Activated naive CD8-positive, alpha-beta T cell treated with anti-CD3 and anti-CD28 coated beads, Interleukin-2, amount 50 U/mL, for 24 hours (primary cell): Measurements from ENCODE around the gene NDUFB2.
"Not testable (repeated sequence)": the region's sequence is repeated elsewhere in the genome, so short reads cannot be mapped to it uniquely, and the experiment has no call there.

Experiments used
- ATAC-seq: fragments of 150-1000 bp; cut with Tn5 transposase; one replicate; pipeline ENCODE4 v1.10.0; 2021
- DNase-seq: peaks from one replicate; pipeline ENCODE4 v3.0.0; 2021
- H3K27ac Mint-ChIP-seq: one replicate; pipeline ENCODE4 v1.8.0; 2021; ENCODE audit warnings: mild to moderate bottlenecking, mixed read lengths
- H3K27me3 Mint-ChIP-seq: one replicate; pipeline ENCODE4 v1.8.0; 2021; ENCODE audit warnings: mixed read lengths
- H3K36me3 Mint-ChIP-seq: one replicate; pipeline ENCODE4 v1.8.0; 2021; ENCODE audit warnings: low read depth, mixed read lengths
- H3K4me1 Mint-ChIP-seq: one replicate; pipeline ENCODE4 v1.8.0; 2021; ENCODE audit warnings: mixed read lengths
- H3K4me3 Mint-ChIP-seq: one replicate; pipeline ENCODE4 v1.8.0; 2021; ENCODE audit warnings: mild to moderate bottlenecking, moderate library complexity, mixed read lengths
- H3K9me3 Mint-ChIP-seq: one replicate; pipeline ENCODE4 v1.8.0; 2021; ENCODE audit warnings: mixed read lengths

Gene NDUFB2

GRCh38 chr7:140696680-140697446 is at the start of gene NDUFB2:
Gene NDUFB2, plus strand, starts transcription at chr7:140696708. Its CDS starts 37 bp downstream, at chr7:140696745.
- Mint-ChIP-seq H3K36me3 (peaks cover 17% of the 10 kb centered on the region), H3K4me1 (peaks cover 46% of the 10 kb centered on the region), H3K27me3 (no peaks in the 10 kb centered on the region), H3K9me3 (no peaks in the 10 kb centered on the region), H3K27ac (peak within 1 kb of the TSS; percentile 99), H3K4me3 (peak within 1 kb of the TSS; percentile 99)
- ATAC-seq (peak; percentile 90), DNase-seq (peak; percentile 75)

DNA sequence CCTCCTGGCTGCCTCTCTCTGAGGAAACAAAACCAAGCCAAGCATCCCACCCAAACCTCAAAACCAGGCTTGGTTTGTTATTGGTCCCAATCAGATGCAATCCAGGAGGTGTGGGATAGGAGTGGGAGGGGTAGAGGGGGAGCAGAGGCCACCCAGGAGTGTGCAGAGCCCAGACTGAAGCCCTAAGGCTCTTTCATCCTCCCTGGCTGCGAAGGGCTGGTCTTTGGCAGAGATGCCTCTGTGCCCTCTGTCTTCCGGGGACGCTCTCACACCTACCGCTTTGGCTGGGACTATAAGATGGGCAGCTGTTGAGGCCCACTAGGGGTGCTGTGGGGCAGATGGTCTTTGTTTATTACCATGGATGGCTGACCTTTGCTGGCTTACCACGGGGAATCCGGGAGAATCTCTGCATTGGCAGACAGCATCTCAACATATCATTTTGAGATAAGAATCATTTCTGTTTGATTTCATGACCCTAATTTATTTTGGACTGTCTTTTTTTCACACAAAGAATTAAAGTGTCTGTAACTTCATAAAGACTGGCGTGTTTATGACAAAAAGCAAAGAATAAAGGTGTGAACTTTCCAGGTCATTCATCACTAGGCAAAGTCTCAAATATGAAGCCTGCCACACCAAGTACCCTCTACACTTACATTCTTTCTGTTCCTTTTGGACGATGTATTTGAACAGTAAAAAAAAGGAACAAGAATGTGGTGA is 49.4 kb upstream of the NDUFB2 start:
- peak; percentile 36 for DNase-seq
- peak; percentile 85 for ATAC-seq
- Mint-ChIP-seq H3K27ac (no peak overlapping the region), H3K27me3 (peaks cover 25% of the 10 kb centered on the region), H3K4me3 (no peak overlapping the region), H3K4me1 (peaks cover 7% of the 10 kb centered on the region), H3K36me3 (no peaks in the 10 kb centered on the region), H3K9me3 (no peaks in the 10 kb centered on the region)

- DNase-seq = no peak
- ATAC-seq = no peak
- H3K27ac Mint-ChIP-seq = no peak overlapping the region
- no peaks in the 10 kb centered on the region for H3K9me3 Mint-ChIP-seq
- peaks cover 9% of the 10 kb centered on the region for H3K27me3 Mint-ChIP-seq
- no peaks in the 10 kb centered on the region for H3K36me3 Mint-ChIP-seq
- H3K4me3 Mint-ChIP-seq = no peak overlapping the region
- peaks cover 9% of the 10 kb centered on the region for H3K4me1 Mint-ChIP-seq
Observed at GRCh38 chr7:140649556-140650205, 46.8 kb upstream of the NDUFB2 start.

GRCh38 chr7:140650367-140650766 is 46.1 kb upstream of the NDUFB2 start:
- H3K27me3 Mint-ChIP-seq = peaks cover 3% of the 10 kb centered on the region
- no peak overlapping the region for H3K27ac Mint-ChIP-seq
- H3K9me3 Mint-ChIP-seq = no peaks in the 10 kb centered on the region
- H3K36me3 Mint-ChIP-seq = no peaks in the 10 kb centered on the region
- no peak for ATAC-seq
- no peak for DNase-seq
- no peak overlapping the region for H3K4me3 Mint-ChIP-seq
- peaks cover 9% of the 10 kb centered on the region for H3K4me1 Mint-ChIP-seq

DNA sequence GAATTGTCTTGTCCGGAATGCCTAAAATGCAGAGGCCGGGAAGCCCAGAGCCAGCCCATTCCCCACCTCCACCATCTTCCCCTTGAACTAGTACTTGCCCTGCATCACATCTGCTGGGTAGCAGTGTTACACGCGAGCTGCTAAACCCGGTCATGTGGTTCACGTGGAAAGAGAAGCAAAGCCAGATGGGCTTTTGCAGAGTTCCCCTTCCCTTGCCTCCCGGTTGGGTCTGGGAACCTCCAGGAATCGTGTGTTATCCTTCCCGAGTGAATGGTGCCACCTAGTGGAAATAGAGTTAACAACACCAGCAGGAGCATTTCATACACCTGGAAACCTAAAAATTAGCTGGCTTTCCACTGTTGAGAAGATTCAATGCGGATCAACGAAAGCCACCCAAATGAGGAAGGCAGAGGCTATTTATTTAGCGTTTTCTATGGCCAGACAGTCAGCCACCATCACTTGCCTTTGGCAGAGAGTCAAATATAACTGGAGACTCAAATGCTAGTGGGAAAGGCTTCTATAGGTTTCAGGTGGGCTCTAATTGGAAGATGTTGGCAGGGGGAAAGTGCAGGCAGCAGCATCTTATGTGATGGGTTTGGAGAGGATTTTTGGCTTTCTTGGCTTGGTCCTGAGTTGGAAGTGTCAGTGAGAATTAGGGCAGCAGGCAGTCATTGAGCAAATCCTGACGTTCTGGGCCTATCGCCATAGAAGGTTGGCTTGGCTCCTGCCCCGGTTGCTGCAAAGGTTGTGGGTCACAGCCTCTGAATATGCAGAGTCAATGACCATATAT is 43.0 kb upstream of the NDUFB2 start:
- H3K4me1 Mint-ChIP-seq = peaks cover 16% of the 10 kb centered on the region
- ATAC-seq (no peak), DNase-seq (no peak)
- no peak overlapping the region for H3K27ac Mint-ChIP-seq
- peaks cover 3% of the 10 kb centered on the region for H3K27me3 Mint-ChIP-seq
- no peaks in the 10 kb centered on the region for H3K36me3 Mint-ChIP-seq
- H3K9me3 Mint-ChIP-seq = no peaks in the 10 kb centered on the region
- no peak overlapping the region for H3K4me3 Mint-ChIP-seq

GRCh38 chr7:140654109-140654387 is 42.5 kb upstream of the NDUFB2 start:
- ATAC-seq = no peak
- peaks cover 3% of the 10 kb centered on the region for H3K27me3 Mint-ChIP-seq

DNA sequence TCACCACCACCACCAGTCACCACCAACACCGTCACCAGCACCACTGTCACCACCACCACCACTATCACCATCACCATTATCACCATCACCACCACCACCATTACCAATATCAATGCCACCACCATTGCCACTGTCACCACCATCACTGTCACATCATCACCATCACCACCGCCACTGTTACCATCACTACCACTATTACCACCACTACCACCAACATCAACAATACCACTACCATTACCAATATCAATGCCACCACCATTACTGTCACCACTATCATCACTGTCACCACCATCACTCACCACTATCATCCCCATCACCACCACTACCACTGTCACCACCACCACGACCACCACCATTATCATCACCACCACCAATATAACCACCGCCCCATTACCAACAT is 41.8 kb upstream of the NDUFB2 start:
- ATAC-seq = no peak
- peaks cover 2% of the 10 kb centered on the region for H3K27me3 Mint-ChIP-seq
- no peak for DNase-seq
- H3K9me3 Mint-ChIP-seq = no peaks in the 10 kb centered on the region
- no peaks in the 10 kb centered on the region for H3K36me3 Mint-ChIP-seq
- no peak overlapping the region for H3K27ac Mint-ChIP-seq
- H3K4me3 Mint-ChIP-seq = no peak overlapping the region
- H3K4me1 Mint-ChIP-seq = peaks cover 16% of the 10 kb centered on the region

More at GRCh38 chr7:140654109-140654387, 42.5 kb upstream of the NDUFB2 start:
- Mint-ChIP-seq H3K4me3 (no peak overlapping the region), H3K9me3 (no peaks in the 10 kb centered on the region), H3K4me1 (peaks cover 16% of the 10 kb centered on the region), H3K36me3 (no peaks in the 10 kb centered on the region), H3K27ac (no peak overlapping the region)
- DNase-seq = no peak

DNA sequence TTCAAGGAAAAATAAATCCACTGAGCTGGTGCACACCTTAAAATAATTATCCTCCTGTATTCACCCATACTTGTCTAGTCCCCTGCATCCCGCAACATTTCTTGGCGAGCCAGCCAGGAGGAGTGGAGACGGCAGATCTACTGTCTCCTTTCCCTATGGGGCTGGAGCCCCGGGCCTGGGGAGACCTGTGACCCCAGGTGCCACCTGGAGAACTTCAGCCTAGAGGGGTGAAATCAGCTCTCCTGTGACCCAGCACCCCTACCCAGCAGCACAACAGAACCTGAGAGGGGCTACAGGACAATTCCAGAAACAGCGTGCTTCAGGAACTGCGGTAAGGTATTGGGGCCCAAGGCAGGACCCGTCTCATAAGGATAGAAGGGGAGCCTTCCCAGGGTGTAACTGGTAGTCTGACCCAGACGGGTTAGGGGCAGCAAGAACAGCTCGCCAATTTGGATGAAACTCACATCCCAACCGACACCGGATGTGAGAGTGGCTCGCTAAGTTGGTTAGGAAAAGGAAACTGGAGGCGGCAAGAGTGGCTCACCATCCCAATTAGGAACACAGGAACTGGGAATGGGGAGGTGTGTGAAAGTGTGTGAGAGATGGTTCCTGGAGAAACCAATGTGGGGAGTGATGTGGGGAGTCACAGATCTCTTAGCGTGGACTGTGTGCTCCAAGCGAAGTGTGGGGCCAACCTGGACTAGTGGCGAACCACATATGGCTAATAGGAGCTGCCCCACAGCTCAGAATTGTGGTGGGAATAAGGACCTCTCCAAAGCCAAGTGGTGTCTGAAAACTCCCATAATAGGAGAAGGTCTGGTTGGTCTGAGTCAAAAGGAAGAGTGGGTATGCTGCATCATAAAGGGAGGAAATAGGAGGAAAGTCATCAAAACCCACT is 40.7 kb upstream of the NDUFB2 start:
- no peaks in the 10 kb centered on the region for H3K9me3 Mint-ChIP-seq
- DNase-seq = no peak
- no peaks in the 10 kb centered on the region for H3K36me3 Mint-ChIP-seq
- ATAC-seq = no peak
- H3K4me1 Mint-ChIP-seq = peaks cover 16% of the 10 kb centered on the region
- no peak overlapping the region for H3K27ac Mint-ChIP-seq
- peaks cover 2% of the 10 kb centered on the region for H3K27me3 Mint-ChIP-seq
- H3K4me3 Mint-ChIP-seq = peak overlapping the region; percentile 65

DNA sequence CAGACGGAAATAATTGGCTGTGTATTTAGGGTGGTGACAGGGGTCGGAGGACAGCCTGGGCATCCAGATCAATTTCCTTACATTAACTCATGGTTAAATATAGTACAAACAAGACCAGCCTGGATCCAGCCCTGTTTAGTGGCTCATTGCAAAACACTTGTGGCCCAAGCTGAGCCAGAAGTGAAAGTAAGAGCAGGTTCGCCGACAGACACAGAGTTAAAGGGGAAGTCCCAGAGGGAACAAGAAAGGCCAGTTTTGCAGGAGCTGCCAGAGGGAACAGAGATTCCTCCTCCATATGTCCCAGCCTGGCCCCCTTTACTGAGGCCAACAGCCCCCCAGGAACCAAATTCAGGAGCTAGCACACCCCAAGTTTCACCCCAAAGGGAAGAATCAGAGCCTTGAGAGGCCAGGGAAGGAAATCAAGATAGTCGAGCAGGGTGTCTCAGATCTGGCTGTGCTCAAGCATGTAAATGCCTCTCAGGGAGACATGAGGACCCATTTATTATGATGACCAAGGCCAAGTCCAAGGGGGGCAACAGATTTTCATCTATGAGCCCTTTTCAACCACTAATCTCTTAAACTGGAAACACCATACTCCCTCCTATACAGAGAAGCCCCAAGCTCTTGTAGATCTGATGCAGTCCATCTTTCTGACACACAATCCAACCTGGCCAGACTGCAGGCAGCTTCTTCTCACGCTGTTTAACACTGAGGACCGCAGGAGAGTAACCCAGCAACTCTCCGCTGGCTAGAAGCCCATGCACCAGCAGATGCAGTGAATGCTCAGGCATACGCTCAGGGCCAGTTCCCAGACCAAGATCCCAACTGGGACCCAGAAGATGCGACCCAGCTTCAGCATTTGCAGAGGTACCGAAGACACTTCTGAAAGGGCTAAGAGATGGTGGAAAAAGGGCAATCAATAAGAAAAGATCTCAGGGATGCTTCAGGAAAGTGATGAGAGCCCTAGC is 39.7 kb upstream of the NDUFB2 start:
- Mint-ChIP-seq H3K4me3 (peak overlapping the region; percentile 65), H3K27ac (peak overlapping the region; percentile 17), H3K9me3 (no peaks in the 10 kb centered on the region), H3K4me1 (peaks cover 16% of the 10 kb centered on the region), H3K27me3 (peaks cover 2% of the 10 kb centered on the region), H3K36me3 (no peaks in the 10 kb centered on the region)
- DNase-seq (peak; percentile 30), ATAC-seq (peak; percentile 86)

- Mint-ChIP-seq H3K9me3 (no peaks in the 10 kb centered on the region), H3K27ac (no peak overlapping the region), H3K27me3 (peaks cover 2% of the 10 kb centered on the region), H3K4me3 (no peak overlapping the region), H3K36me3 (no peaks in the 10 kb centered on the region), H3K4me1 (peaks cover 16% of the 10 kb centered on the region)
- no peak for ATAC-seq
- DNase-seq = no peak
Observed at GRCh38 chr7:140657891-140658290, 38.6 kb upstream of the NDUFB2 start.

DNA sequence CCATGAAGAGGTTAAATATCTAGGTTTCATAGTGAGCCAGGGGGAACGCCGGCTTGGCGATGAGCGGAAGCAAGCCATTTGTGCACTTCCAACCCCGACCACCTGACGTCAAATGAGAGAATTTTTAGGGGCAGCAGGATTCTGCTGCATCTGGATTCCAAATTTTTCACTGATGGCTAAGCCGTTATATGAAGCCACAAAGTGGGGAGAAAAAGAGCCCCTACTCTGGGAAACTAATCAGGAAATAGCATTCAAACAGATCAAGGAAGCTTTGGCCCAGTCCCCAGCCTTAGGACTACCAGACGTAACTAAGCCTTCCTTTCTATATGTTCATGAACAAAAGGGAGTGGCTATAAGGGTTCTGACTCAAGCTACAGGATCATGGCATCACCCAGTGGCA is 36.7 kb upstream of the NDUFB2 start:
- no peaks in the 10 kb centered on the region for H3K36me3 Mint-ChIP-seq
- ATAC-seq (no peak), DNase-seq (no peak)
- H3K4me1 Mint-ChIP-seq = peaks cover 14% of the 10 kb centered on the region
- H3K4me3 Mint-ChIP-seq = no peak overlapping the region
- H3K9me3 Mint-ChIP-seq = no peaks in the 10 kb centered on the region
- no peak overlapping the region for H3K27ac Mint-ChIP-seq
- H3K27me3 Mint-ChIP-seq = peaks cover 2% of the 10 kb centered on the region

- Mint-ChIP-seq H3K9me3 (no peaks in the 10 kb centered on the region), H3K4me3 (no peak overlapping the region), H3K4me1 (peaks cover 9% of the 10 kb centered on the region), H3K27ac (no peak overlapping the region), H3K27me3 (peaks cover 2% of the 10 kb centered on the region), H3K36me3 (no peaks in the 10 kb centered on the region)
- ATAC-seq (no peak), DNase-seq (no peak)
Observed at GRCh38 chr7:140661124-140661523, 35.4 kb upstream of the NDUFB2 start.

DNA sequence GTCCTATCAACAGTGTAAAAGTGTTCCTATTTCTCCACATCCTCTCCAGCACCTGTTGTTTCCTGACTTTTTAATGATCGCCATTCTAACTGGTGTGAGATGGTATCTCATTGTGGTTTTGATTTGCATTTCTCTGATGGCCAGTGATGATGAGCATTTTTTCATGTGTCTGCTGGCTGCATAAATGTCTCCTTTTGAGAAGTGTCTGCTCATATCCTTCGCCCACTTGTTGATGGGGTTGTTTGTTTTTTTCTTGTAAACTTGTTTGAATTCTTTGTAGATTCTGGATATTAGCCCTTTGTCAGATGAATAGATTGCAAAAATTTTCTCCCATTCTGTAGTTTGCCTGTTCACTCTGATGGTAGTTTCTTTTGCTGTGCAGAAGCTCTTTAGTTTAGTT is 33.6 kb upstream of the NDUFB2 start:
- H3K36me3 Mint-ChIP-seq, ATAC-seq, H3K4me1 Mint-ChIP-seq, H3K9me3 Mint-ChIP-seq, H3K27ac Mint-ChIP-seq, H3K27me3 Mint-ChIP-seq, H3K4me3 Mint-ChIP-seq, DNase-seq: not testable (repeated sequence)
